ENCODE data around the gene HMGN4.
A peak's percentile ranks its signal among the peaks of the same experiment; 100 is the strongest.

The HMGN4 gene

DNA sequence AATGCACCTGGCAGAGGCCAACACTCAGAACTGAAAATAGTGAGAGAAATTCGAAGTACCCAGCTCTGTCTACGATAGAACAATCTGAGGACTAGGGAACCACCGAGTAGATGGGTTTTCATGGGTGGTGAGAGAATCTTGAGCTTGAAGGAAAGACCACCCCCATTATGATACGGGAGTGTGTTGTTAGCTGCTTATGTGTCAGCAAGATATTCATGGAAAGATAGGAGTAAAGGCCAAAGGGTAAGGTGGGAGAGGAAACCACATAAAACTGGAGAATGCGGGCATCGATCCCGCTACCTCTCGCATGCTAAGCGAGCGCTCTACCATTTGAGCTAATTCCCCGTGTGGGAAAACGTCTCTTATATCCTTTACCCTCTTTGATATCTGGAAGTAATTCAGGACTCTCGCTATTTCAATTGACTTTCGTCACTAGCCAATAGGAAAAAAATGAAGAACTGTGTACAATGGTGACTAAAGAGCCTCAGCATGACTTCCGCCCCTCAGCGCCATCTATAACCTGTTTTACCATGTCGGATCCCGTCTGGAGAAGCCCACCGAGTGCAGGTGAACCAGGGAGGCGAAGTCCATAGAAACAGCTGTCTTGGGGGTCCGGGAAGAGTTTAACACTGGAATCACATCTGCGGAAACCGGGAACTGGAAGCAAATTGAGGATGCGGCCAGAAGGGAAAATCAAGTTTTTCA, 33.6 kb downstream of the HMGN4 start:
- H3K4me3 ChIP-seq (ENCODE audit: low read length), result peak overlapping the region; percentile 78
- no peaks in the 10 kb centered on the region for H3K9me3 ChIP-seq (replicated peaks; ENCODE audit: low read length)
- peak overlapping the region; percentile 92 for H3K4me2 ChIP-seq (ENCODE audit: low read length)
- H3K36me3 ChIP-seq (ENCODE audit: insufficient read depth, low read length), result no peaks in the 10 kb centered on the region
- H3K27me3 ChIP-seq (ENCODE audit: control insufficient read depth, insufficient read depth, low read length), result no peaks in the 10 kb centered on the region
- peak overlapping the region; percentile 81 for H3K9ac ChIP-seq (ENCODE audit: low read depth, low read length)
- peaks cover 5% of the 10 kb centered on the region for H3K4me1 ChIP-seq (ENCODE audit: control insufficient read depth, insufficient read depth, low read length)

GRCh38 chr6:26575494-26575939, 37.4 kb downstream of the HMGN4 start:
- peaks cover 5% of the 10 kb centered on the region for H3K4me1 ChIP-seq (ENCODE audit: control insufficient read depth, insufficient read depth, low read length)
- no peak overlapping the region for H3K9ac ChIP-seq (ENCODE audit: low read depth, low read length)
- H3K4me3 ChIP-seq (ENCODE audit: low read length), result no peak overlapping the region
- no peak overlapping the region for H3K4me2 ChIP-seq (ENCODE audit: low read length)
- H3K36me3 ChIP-seq (ENCODE audit: insufficient read depth, low read length), result no peaks in the 10 kb centered on the region
- no peaks in the 10 kb centered on the region for H3K27me3 ChIP-seq (ENCODE audit: control insufficient read depth, insufficient read depth, low read length)
- no peaks in the 10 kb centered on the region for H3K9me3 ChIP-seq (replicated peaks; ENCODE audit: low read length)

GRCh38 chr6:26576407-26576843, 38.3 kb downstream of the HMGN4 start:
- Histone ChIP-seq H3K4me3 (ENCODE audit: low read length) (no peak overlapping the region), H3K4me1 (ENCODE audit: control insufficient read depth, insufficient read depth, low read length) (peaks cover 5% of the 10 kb centered on the region), H3K27me3 (ENCODE audit: control insufficient read depth, insufficient read depth, low read length) (no peaks in the 10 kb centered on the region), H3K9me3 (replicated peaks; ENCODE audit: low read length) (no peaks in the 10 kb centered on the region), H3K4me2 (ENCODE audit: low read length) (peak overlapping the region; percentile 88), H3K9ac (ENCODE audit: low read depth, low read length) (no peak overlapping the region), H3K36me3 (ENCODE audit: insufficient read depth, low read length) (no peaks in the 10 kb centered on the region)

DNA sequence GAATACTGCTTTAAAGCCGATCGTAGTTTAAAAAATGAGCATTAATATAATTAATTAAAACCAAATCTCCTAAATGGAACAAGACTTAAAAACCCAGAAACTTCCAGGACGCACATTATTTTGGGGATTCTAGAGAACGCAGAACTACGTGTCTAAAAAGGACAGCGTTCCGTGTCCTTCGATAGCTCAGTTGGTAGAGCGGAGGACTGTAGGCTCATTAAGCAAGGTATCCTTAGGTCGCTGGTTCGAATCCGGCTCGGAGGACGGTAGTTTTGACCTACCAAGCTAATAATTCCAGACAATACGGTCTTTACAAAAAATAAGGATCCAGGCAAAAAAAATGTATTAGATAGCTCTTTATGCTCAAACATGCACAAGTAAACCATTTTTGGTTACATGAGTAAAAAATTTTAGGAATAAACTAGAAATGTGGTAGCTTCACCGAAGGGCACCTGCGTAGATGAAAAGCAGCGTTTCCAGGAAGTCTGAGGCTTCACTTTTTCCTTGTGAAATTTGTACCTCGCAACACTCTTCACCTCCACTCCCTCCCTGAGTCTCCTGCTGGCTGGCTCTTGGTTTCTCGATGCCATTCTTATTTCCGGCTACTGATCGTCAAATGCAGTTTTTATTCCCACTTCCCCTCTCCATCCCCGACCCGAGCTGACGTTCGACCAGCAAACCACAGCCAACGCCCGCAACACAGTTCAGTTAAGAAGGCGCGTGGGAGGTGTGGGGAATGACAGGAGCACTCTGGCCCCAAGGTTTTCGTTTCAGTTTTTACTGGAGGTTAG, 39.0 kb downstream of the HMGN4 start:
- Histone ChIP-seq H3K27me3 (ENCODE audit: control insufficient read depth, insufficient read depth, low read length) (peaks cover 5% of the 10 kb centered on the region), H3K4me2 (ENCODE audit: low read length) (peak overlapping the region; percentile 88), H3K4me1 (ENCODE audit: control insufficient read depth, insufficient read depth, low read length) (peaks cover 5% of the 10 kb centered on the region), H3K4me3 (ENCODE audit: low read length) (peak overlapping the region; percentile 69), H3K36me3 (ENCODE audit: insufficient read depth, low read length) (no peaks in the 10 kb centered on the region), H3K9ac (ENCODE audit: low read depth, low read length) (peak overlapping the region; percentile 43), H3K9me3 (replicated peaks; ENCODE audit: low read length) (no peaks in the 10 kb centered on the region)

- Histone ChIP-seq H3K9me3 (replicated peaks; ENCODE audit: low read length) (no peaks in the 10 kb centered on the region), H3K36me3 (ENCODE audit: insufficient read depth, low read length) (no peaks in the 10 kb centered on the region), H3K4me2 (ENCODE audit: low read length) (peak overlapping the region; percentile 88), H3K9ac (ENCODE audit: low read depth, low read length) (peak overlapping the region; percentile 43), H3K4me1 (ENCODE audit: control insufficient read depth, insufficient read depth, low read length) (peaks cover 5% of the 10 kb centered on the region), H3K4me3 (ENCODE audit: low read length) (peak overlapping the region; percentile 69), H3K27me3 (ENCODE audit: control insufficient read depth, insufficient read depth, low read length) (peaks cover 10% of the 10 kb centered on the region)
Measured at GRCh38 chr6:26577720-26578072, 39.5 kb downstream of the HMGN4 start.

GRCh38 chr6:26578279-26578678, 40.1 kb downstream of the HMGN4 start:
- Histone ChIP-seq H3K4me3 (ENCODE audit: low read length) (no peak overlapping the region), H3K4me1 (ENCODE audit: control insufficient read depth, insufficient read depth, low read length) (peaks cover 5% of the 10 kb centered on the region), H3K36me3 (ENCODE audit: insufficient read depth, low read length) (no peaks in the 10 kb centered on the region), H3K4me2 (ENCODE audit: low read length) (no peak overlapping the region), H3K9me3 (replicated peaks; ENCODE audit: low read length) (no peaks in the 10 kb centered on the region), H3K9ac (ENCODE audit: low read depth, low read length) (no peak overlapping the region), H3K27me3 (ENCODE audit: control insufficient read depth, insufficient read depth, low read length) (peaks cover 16% of the 10 kb centered on the region)

DNA sequence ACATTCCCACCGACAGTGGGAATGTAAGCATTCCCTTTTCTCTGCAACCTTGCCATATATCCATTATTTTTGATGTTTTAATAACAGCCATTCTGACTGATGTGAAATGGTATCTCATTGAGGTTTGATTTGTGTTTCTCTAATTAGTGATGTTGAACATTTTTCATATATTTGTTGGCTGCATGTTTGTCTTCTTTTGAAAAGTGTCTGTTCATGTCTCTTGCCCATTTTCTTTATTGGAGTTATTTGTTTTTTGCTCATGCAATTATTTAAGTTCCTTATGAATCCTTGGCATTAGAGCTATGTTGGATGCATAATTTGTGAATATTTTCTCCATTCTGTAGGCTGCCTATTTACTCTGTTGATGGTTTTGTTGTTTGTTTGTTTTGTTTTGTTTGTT, 40.6 kb downstream of the HMGN4 start:
- H3K4me3 ChIP-seq (ENCODE audit: low read length), result no peak overlapping the region
- H3K36me3 ChIP-seq (ENCODE audit: insufficient read depth, low read length), result no peaks in the 10 kb centered on the region
- H3K9me3 ChIP-seq (replicated peaks; ENCODE audit: low read length), result no peaks in the 10 kb centered on the region
- no peak overlapping the region for H3K9ac ChIP-seq (ENCODE audit: low read depth, low read length)
- peaks cover 20% of the 10 kb centered on the region for H3K27me3 ChIP-seq (ENCODE audit: control insufficient read depth, insufficient read depth, low read length)
- H3K4me2 ChIP-seq (ENCODE audit: low read length), result no peak overlapping the region
- H3K4me1 ChIP-seq (ENCODE audit: control insufficient read depth, insufficient read depth, low read length), result peaks cover 5% of the 10 kb centered on the region

DNA sequence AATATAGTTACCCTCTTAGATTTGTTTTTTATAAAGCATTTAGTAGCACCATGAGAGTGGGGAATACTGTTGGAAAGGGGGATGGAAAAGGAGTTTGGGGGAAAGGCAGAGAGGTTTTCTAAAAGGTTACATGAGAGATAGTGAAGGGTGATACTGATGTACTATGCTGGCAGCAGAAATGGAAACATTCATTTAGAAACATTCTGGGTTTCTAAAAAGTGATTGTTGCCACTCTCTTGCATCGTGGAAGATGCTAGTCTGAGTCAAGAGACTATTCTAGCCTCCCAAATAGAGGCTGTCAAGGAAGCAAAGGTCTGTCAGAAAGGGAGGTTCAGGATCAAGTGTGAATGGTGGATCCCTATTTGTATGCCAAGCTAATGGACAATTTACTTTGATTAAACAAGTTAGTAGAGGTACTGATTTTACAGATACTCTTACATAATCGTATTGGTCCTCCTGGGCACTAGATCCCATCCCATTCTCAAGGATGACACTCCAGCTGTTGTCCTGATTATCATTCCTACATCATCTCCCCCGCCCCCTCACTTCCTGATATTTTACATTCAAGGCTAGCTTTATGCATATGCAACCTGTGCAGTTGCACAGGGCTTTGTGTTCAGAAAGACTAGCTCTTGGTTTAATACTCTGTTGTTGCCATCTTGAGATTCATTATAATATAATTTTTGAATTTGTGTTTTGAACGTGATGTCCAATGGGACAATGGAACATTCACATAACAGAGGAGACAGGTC, 43.2 kb downstream of the HMGN4 start:
- no peak overlapping the region for H3K9ac ChIP-seq (ENCODE audit: low read depth, low read length)
- H3K36me3 ChIP-seq (ENCODE audit: insufficient read depth, low read length), result no peaks in the 10 kb centered on the region
- H3K4me2 ChIP-seq (ENCODE audit: low read length), result no peak overlapping the region
- no peak overlapping the region for H3K4me3 ChIP-seq (ENCODE audit: low read length)
- no peaks in the 10 kb centered on the region for H3K9me3 ChIP-seq (replicated peaks; ENCODE audit: low read length)
- H3K4me1 ChIP-seq (ENCODE audit: control insufficient read depth, insufficient read depth, low read length), result peaks cover 5% of the 10 kb centered on the region
- H3K27me3 ChIP-seq (ENCODE audit: control insufficient read depth, insufficient read depth, low read length), result peaks cover 40% of the 10 kb centered on the region

- no peaks in the 10 kb centered on the region for H3K36me3 ChIP-seq (ENCODE audit: insufficient read depth, low read length)
- H3K4me3 ChIP-seq (ENCODE audit: low read length), result no peak overlapping the region
Measured at GRCh38 chr6:26588965-26589364, 50.8 kb downstream of the HMGN4 start.

GRCh38 chr6:26592649-26593048, 54.5 kb downstream of the HMGN4 start:
- Histone ChIP-seq H3K36me3 (ENCODE audit: insufficient read depth, low read length) (no peaks in the 10 kb centered on the region), H3K4me3 (ENCODE audit: low read length) (no peak overlapping the region), H3K9me3 (replicated peaks; ENCODE audit: low read length) (no peaks in the 10 kb centered on the region), H3K27me3 (ENCODE audit: control insufficient read depth, insufficient read depth, low read length) (peaks cover 29% of the 10 kb centered on the region), H3K4me2 (ENCODE audit: low read length) (no peak overlapping the region), H3K4me1 (ENCODE audit: control insufficient read depth, insufficient read depth, low read length) (peaks cover 7% of the 10 kb centered on the region), H3K9ac (ENCODE audit: low read depth, low read length) (no peak overlapping the region)

More at GRCh38 chr6:26588965-26589364, 50.8 kb downstream of the HMGN4 start:
- no peaks in the 10 kb centered on the region for H3K9me3 ChIP-seq (replicated peaks; ENCODE audit: low read length)
- peaks cover 48% of the 10 kb centered on the region for H3K27me3 ChIP-seq (ENCODE audit: control insufficient read depth, insufficient read depth, low read length)
- H3K9ac ChIP-seq (ENCODE audit: low read depth, low read length), result no peak overlapping the region
- no peak overlapping the region for H3K4me2 ChIP-seq (ENCODE audit: low read length)
- no peaks in the 10 kb centered on the region for H3K4me1 ChIP-seq (ENCODE audit: control insufficient read depth, insufficient read depth, low read length)

Data from skeletal muscle satellite cell (primary cell).